H1 (cell line): ENCODE measurements around the gene SLC7A14. TPM values are rescaled to one million over a fixed set of nuclear protein-coding genes. Genes with fewer than 3 reads are reported as not detected.

Experiments
- CTCF ChIA-PET: fragments of 300-600 bp; sonication (Branson Sonifier 250); formaldehyde crosslinking; loops from one replicate; lab custom pipeline; 2021; ENCODE audit not compliant: partially characterized antibody; lab: Charles Lee
- POLR2A ChIA-PET: fragments of 300-600 bp; sonication (Branson Sonifier 250); formaldehyde crosslinking; loops from one replicate; lab custom pipeline; 2021; ENCODE audit warnings: inconsistent platforms; ENCODE audit not compliant: partially characterized antibody; lab: Charles Lee
- DNase-seq, 2 experiments: peaks; one replicate each; pipeline versions ENCODE4 v3.0.0 to v3.0.0-alpha.2; 2010 to 2022; ENCODE audit warnings: low spot score in 2 of 2, low read depth in 1 of 2, mixed read lengths in 1 of 2
- FAIRE-seq: peaks from 2 replicates; lab custom pipeline; 2011; peaks lifted over from hg19 to GRCh38; lab: Jason Lieb, UNC
- H2AFZ ChIP-seq: 2 replicates; pipeline ENCODE4 v1.8.1; 2012; ENCODE audit warnings: low read length, inconsistent platforms
- H2AK5ac ChIP-seq: 2 replicates; pipeline ENCODE4 v1.6.1; 2013; ENCODE audit warnings: low read depth, low read length
- H2BK120ac ChIP-seq: replicated peaks from 2 replicates; pipeline ENCODE3; 2013; ENCODE audit warnings: low read depth, low read length, inconsistent platforms
- H2BK12ac ChIP-seq: 2 replicates; pipeline ENCODE4 v1.6.1; 2013; ENCODE audit warnings: low read depth, low read length
- H2BK15ac ChIP-seq: 2 replicates; pipeline ENCODE4 v1.6.1; 2013; ENCODE audit warnings: low read length
- H2BK20ac ChIP-seq: 2 replicates; pipeline ENCODE4 v1.6.1; 2013; ENCODE audit warnings: low read length
- H2BK5ac ChIP-seq: 2 replicates; pipeline ENCODE4 v1.6.1; 2013; ENCODE audit warnings: low read depth, low read length
- H3K14ac ChIP-seq: 2 replicates; pipeline ENCODE4 v1.6.1; 2013; ENCODE audit warnings: inconsistent platforms; ENCODE audit not compliant: insufficient read length
- H3K18ac ChIP-seq: 2 replicates; pipeline ENCODE4 v1.6.1; 2013; ENCODE audit warnings: low read length; ENCODE audit errors: extremely low read depth
- H3K23ac ChIP-seq: 2 replicates; pipeline ENCODE4 v1.6.1; 2013; ENCODE audit warnings: inconsistent platforms; ENCODE audit not compliant: insufficient read length
- H3K23me2 ChIP-seq: 2 replicates; pipeline ENCODE4 v1.6.1; 2013; ENCODE audit warnings: low read depth, low read length
- H3K27ac ChIP-seq: 2 replicates; pipeline ENCODE4 v1.6.1; 2011; ENCODE audit warnings: low read depth, low read length, inconsistent platforms
- H3K27me3 ChIP-seq, 4 experiments: replicated peaks in 1 of 4; 1 replicate in 1 of 4; 2 replicates in 3 of 4; pipeline versions ENCODE4 v1.6.1 to v1.8.1; 2011 to 2013; ENCODE audit warnings: low read length in 3 of 4, mild to moderate bottlenecking in 3 of 4, inconsistent platforms in 2 of 4, mixed read lengths in 2 of 4, moderate library complexity in 1 of 4; ENCODE audit not compliant: control insufficient read depth in 3 of 4, insufficient read depth in 3 of 4; ENCODE audit errors: extremely low read depth in 1 of 4
- H3K36me3 ChIP-seq, 4 experiments: 2 replicates each; pipeline versions ENCODE4 v1.6.1 to v1.8.1; 2011 to 2013; ENCODE audit warnings: mild to moderate bottlenecking in 4 of 4, low read length in 3 of 4, moderate library complexity in 2 of 4, control low read depth in 1 of 4, inconsistent platforms in 1 of 4; ENCODE audit not compliant: insufficient read depth in 4 of 4, control insufficient read depth in 2 of 4
- H3K4ac ChIP-seq: replicated peaks from 2 replicates; pipeline ENCODE3; 2013; ENCODE audit warnings: low read length, low read depth, mixed read lengths, inconsistent platforms; ENCODE audit not compliant: insufficient read length
- H3K4me1 ChIP-seq, 4 experiments: replicated peaks in 1 of 4; 1 replicate in 1 of 4; 2 replicates in 3 of 4; pipeline versions ENCODE4 v1.6.1 to v1.8.1; 2011 to 2013; ENCODE audit warnings: low read length in 3 of 4, inconsistent platforms in 2 of 4, mixed read lengths in 1 of 4; ENCODE audit not compliant: insufficient read depth in 4 of 4, control insufficient read depth in 3 of 4
- H3K4me2 ChIP-seq, 2 experiments: 2 replicates each; pipeline versions ENCODE4 v1.6.1 to v1.8.1; 2011 to 2013; ENCODE audit warnings: low read depth in 2 of 2, low read length in 2 of 2, control low read depth in 1 of 2, inconsistent platforms in 1 of 2, mild to moderate bottlenecking in 1 of 2; ENCODE audit not compliant: insufficient read depth in 1 of 2
- H3K4me3 ChIP-seq, 4 experiments: fragments of 200-600, 300-600 bp in 1 of 4; sonication (generic), shearing (Covaris generic), sonication (Bioruptor Twin) in 1 of 4; 2 replicates each; pipeline versions ENCODE4 v1.5.1 to v1.8.1; 2011 to 2016; ENCODE audit warnings: low read length in 4 of 4, low read depth in 3 of 4, control low read depth in 2 of 4, inconsistent platforms in 2 of 4, mild to moderate bottlenecking in 2 of 4, mixed read lengths in 1 of 4, moderate library complexity in 1 of 4; ENCODE audit not compliant: insufficient read depth in 2 of 4; ENCODE audit errors: extremely low read depth in 1 of 4
- H3K56ac ChIP-seq: replicated peaks from 2 replicates; pipeline ENCODE3; 2013; ENCODE audit warnings: low read depth, mild to moderate bottlenecking, mixed read lengths, low read length, inconsistent platforms; ENCODE audit not compliant: insufficient read length
- H3K79me1 ChIP-seq: 2 replicates; pipeline ENCODE4 v1.6.1; 2013; ENCODE audit warnings: low read depth, low read length, control low read depth
- H3K79me2 ChIP-seq, 2 experiments: 2 replicates each; pipeline versions ENCODE4 v1.6.1 to v1.8.1; 2012 to 2013; ENCODE audit warnings: low read length in 2 of 2, mild to moderate bottlenecking in 2 of 2, inconsistent platforms in 1 of 2; ENCODE audit not compliant: insufficient read depth in 2 of 2, control insufficient read depth in 1 of 2
- H3K9ac ChIP-seq, 4 experiments: replicated peaks in 1 of 4; 1 replicate in 1 of 4; 2 replicates in 3 of 4; pipeline versions ENCODE4 v1.6.1 to v1.8.1; 2011 to 2013; ENCODE audit warnings: low read depth in 3 of 4, low read length in 3 of 4, control low read depth in 2 of 4, mild to moderate bottlenecking in 2 of 4, moderate library complexity in 2 of 4, inconsistent platforms in 1 of 4; ENCODE audit errors: extremely low read depth in 1 of 4
- H3K9me3 ChIP-seq, 2 experiments: 2 replicates each; pipeline versions ENCODE4 v1.6.1 to v1.8.1; 2012 to 2013; ENCODE audit warnings: mild to moderate bottlenecking in 2 of 2, moderate library complexity in 2 of 2, control low read depth in 1 of 2, inconsistent platforms in 1 of 2, low read depth in 1 of 2, low read length in 1 of 2, mixed read lengths in 1 of 2; ENCODE audit not compliant: insufficient read depth in 2 of 2
- H4K20me1 ChIP-seq, 2 experiments: replicated peaks in 1 of 2; 2 replicates each; pipeline versions ENCODE3 to v1.8.1; 2011 to 2013; ENCODE audit warnings: inconsistent platforms in 2 of 2, low read length in 2 of 2, mild to moderate bottlenecking in 1 of 2; ENCODE audit not compliant: insufficient read depth in 2 of 2, control insufficient read depth in 1 of 2
- H4K5ac ChIP-seq: 2 replicates; pipeline ENCODE4 v1.6.1; 2013; ENCODE audit warnings: low read length, low read depth, mixed read lengths, inconsistent platforms; ENCODE audit not compliant: insufficient read length
- H4K8ac ChIP-seq: 2 replicates; pipeline ENCODE4 v1.8.0; 2013; ENCODE audit warnings: mild to moderate bottlenecking, moderate library complexity, low read length, inconsistent platforms; ENCODE audit not compliant: insufficient read depth; ENCODE audit errors: extremely low read depth
- H4K91ac ChIP-seq: replicated peaks from 2 replicates; pipeline ENCODE3; 2013; ENCODE audit warnings: low read length, mixed read lengths, inconsistent platforms; ENCODE audit not compliant: insufficient read length
- CEBPB ChIP-seq: IDR thresholded peaks from 2 replicates; pipeline ENCODE4 v1.6.1; 2012; ENCODE audit warnings: low read depth, low read length
- FOSL1 ChIP-seq: IDR thresholded peaks from 2 replicates; pipeline ENCODE4 v1.6.1; 2011; ENCODE audit warnings: mild to moderate bottlenecking, low read depth, low read length, moderate library complexity; ENCODE audit not compliant: insufficient read depth
- GABPA ChIP-seq: IDR thresholded peaks from 2 replicates; pipeline ENCODE4 v1.6.1; 2011; ENCODE audit warnings: mild to moderate bottlenecking, low read length, moderate library complexity, borderline replicate concordance; ENCODE audit not compliant: insufficient read depth
- GTF2F1 ChIP-seq: IDR thresholded peaks from 2 replicates; pipeline ENCODE4 v1.6.1; 2012; ENCODE audit warnings: low read depth, low read length, improper control_type of control experiment, borderline replicate concordance
- HDAC2 ChIP-seq, 2 experiments: fragments of 300-600 bp in 1 of 2; sonication (generic) in 1 of 2; IDR thresholded peaks; 2 replicates each; pipeline ENCODE4 v1.6.1; 2011 to 2012; ENCODE audit warnings: low read depth in 2 of 2, low read length in 2 of 2, mild to moderate bottlenecking in 2 of 2, moderate library complexity in 2 of 2, borderline replicate concordance in 1 of 2, inconsistent platforms in 1 of 2
- KDM5A ChIP-seq: fragments of 200-600 bp; IDR thresholded peaks from 2 replicates; pipeline ENCODE4 v1.7.1; 2012; ENCODE audit warnings: mild to moderate bottlenecking, low read length, inconsistent platforms, mixed read lengths
- MAFK ChIP-seq: IDR thresholded peaks from 2 replicates; pipeline ENCODE4 v1.6.1; 2012; ENCODE audit warnings: low read depth, mild to moderate bottlenecking, improper control_type of control experiment, low read length
- RXRA ChIP-seq: IDR thresholded peaks from 2 replicates; pipeline ENCODE4 v1.6.1; 2011; ENCODE audit warnings: low read depth, mild to moderate bottlenecking, low read length, moderate library complexity; ENCODE audit not compliant: insufficient read depth
- SAP30 ChIP-seq: fragments of 300-600 bp; sonication (generic); IDR thresholded peaks from 2 replicates; pipeline ENCODE4 v1.7.1; 2012; ENCODE audit warnings: low read length, moderate library complexity, mild to moderate bottlenecking, inconsistent platforms; ENCODE audit not compliant: insufficient read depth, insufficient replicate concordance
- SIN3A ChIP-seq, 2 experiments: IDR thresholded peaks in 1 of 2; conservative IDR thresholded peaks in 1 of 2; 2 replicates each; pipeline ENCODE4 v1.6.1; 2011 to 2012; ENCODE audit warnings: low read length in 2 of 2, improper control_type of control experiment in 1 of 2, low read depth in 1 of 2, mild to moderate bottlenecking in 1 of 2
- SP4 ChIP-seq: IDR thresholded peaks from 2 replicates; pipeline ENCODE4 v1.6.1; 2012; ENCODE audit warnings: low read length, inconsistent platforms
- YY1 ChIP-seq: IDR thresholded peaks from 2 replicates; pipeline ENCODE4 v1.6.1; 2011; ENCODE audit warnings: low read depth, mild to moderate bottlenecking, low read length
- WGBS, 2 experiments: shearing (Covaris generic) in 1 of 2; methylation state at CpG; one replicate each; pipeline versions ENCODE4 v1.1.6 to v1.1.7; 2013 to 2015; ENCODE audit warnings: low lambda C conversion rate in 2 of 2, mixed read lengths in 2 of 2, inconsistent platforms in 1 of 2, low coverage in 1 of 2, missing lambda C conversion rate in 1 of 2; ENCODE audit not compliant: insufficient replicate concordance in 2 of 2, insufficient coverage in 1 of 2, insufficient read length in 1 of 2; ENCODE audit errors: extremely low coverage in 1 of 2, missing lambda C conversion rate in 1 of 2; 5-methylcytosine and 5-hydroxymethylcytosine counted together
- polyA plus RNA-seq, 7 experiments: library from polyadenylated mRNA; depleted of rRNA in 3 of 7; stranded (reverse) in 5 of 7; unstranded in 2 of 7; fragments of >200 nt in 5 of 7; fragments of 200-250 nt in 2 of 7; gene quantifications; 1 replicate in 5 of 7; 2 replicates in 1 of 7; 4 replicates in 1 of 7; pipeline versions ENCODE4 v1.2.1 to v1.2.3, GENCODE V29; 2011 to 2013; ENCODE audit warnings: missing spikeins in 2 of 7, mixed read lengths in 2 of 7
- total RNA-seq: library from RNA; stranded (reverse); fragmentation: NEBNext Ultra II Directional; extraction: Animal tissue kit (Norgen Biotek cat#: 25700); gene quantifications from 2 replicates; pipeline ENCODE4 v1.2.1, GENCODE V29; 2021
- TF ChIP-seq, protein P1 (sequence below): IDR thresholded peaks from 2 replicates; pipeline ENCODE4 v1.6.1; 2011; ENCODE audit warnings: low read length, improper control_type of control experiment

SLC7A14 gene
- total and polyA plus RNA-seq, 2 of the 8 experiments (the other 6 are each of a cell fraction or from before 2014, with no cell fraction given) = 0.21 to 0.95 TPM

DNA sequence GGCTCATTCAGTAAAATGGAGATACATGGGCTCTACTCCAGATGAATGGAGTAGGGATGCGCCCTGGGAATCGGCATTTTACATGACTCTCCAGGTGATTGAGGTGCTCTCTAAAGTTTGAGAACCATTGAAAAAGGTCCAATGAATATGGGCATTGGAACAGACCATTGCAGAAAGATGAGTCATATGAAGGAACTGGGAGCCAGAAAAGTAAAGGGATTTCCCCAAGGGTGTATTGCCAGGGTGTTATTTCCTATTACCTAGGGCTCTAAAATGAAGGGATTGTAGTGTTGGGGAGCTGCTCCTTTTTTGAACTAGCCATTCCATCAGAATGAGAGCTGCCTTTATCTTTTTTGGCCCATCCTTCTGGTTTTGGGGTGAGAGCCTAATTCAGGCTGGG is 145.5 kb downstream of the SLC7A14 start:
- Histone ChIP-seq H3K23me2 (no peaks in the 10 kb centered on the region), H3K18ac (no peak overlapping the region), H4K8ac (no peak overlapping the region), H3K4me3 (no peak overlapping the region), H2BK20ac (no peak overlapping the region), H4K91ac (no peak overlapping the region), H2BK120ac (no peak overlapping the region), H3K4me2 (no peak overlapping the region), H3K14ac (no peak overlapping the region), H3K9me3 (no peaks in the 10 kb centered on the region), H3K9ac (no peak overlapping the region), H3K79me2 (no peaks in the 10 kb centered on the region), H4K5ac (no peak overlapping the region), H4K20me1 (no peaks in the 10 kb centered on the region), H2AK5ac (no peak overlapping the region), H2BK15ac (no peak overlapping the region), H2BK5ac (no peak overlapping the region), H3K36me3 (no peaks in the 10 kb centered on the region), H3K56ac (no peak overlapping the region), H3K27ac (no peak overlapping the region), H2AFZ (no peak overlapping the region), H2BK12ac (no peak overlapping the region), H3K4me1 (no peaks in the 10 kb centered on the region; a peak in 1 of 7 replicates), H3K4ac (no peak overlapping the region), H3K27me3 (no peaks in the 10 kb centered on the region), H3K79me1 (no peaks in the 10 kb centered on the region), H3K23ac (no peak overlapping the region)
- DNase-seq (no peak), FAIRE-seq (no peak)
- POLR2A ChIA-PET = no interaction called here
- no peak for TF ChIP-seq FOSL1
- no peak for TF ChIP-seq RXRA
- TF ChIP-seq SIN3A (conservative IDR thresholded peaks at IDR 0.05 in 1 of 2, IDR thresholded peaks at IDR 0.05 in 1 of 2; ENCODE audit: low read depth in 1 of 2, low read length in 2 of 2) = no peak
- TF ChIP-seq CEBPB = no peak
- no peak for TF ChIP-seq HDAC2 (IDR thresholded peaks at IDR 0.05; ENCODE audit: borderline replicate concordance in 1 of 2, low read depth in 2 of 2, low read length in 2 of 2)
- no peak for TF ChIP-seq GTF2F1
- TF ChIP-seq MAFK = no peak
- no peak for TF ChIP-seq KDM5A
- TF ChIP-seq, protein P1, sequence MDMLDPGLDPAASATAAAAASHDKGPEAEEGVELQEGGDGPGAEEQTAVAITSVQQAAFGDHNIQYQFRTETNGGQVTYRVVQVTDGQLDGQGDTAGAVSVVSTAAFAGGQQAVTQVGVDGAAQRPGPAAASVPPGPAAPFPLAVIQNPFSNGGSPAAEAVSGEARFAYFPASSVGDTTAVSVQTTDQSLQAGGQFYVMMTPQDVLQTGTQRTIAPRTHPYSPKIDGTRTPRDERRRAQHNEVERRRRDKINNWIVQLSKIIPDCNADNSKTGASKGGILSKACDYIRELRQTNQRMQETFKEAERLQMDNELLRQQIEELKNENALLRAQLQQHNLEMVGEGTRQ = no peak
- no peak for TF ChIP-seq YY1
- no peak for TF ChIP-seq SAP30
- TF ChIP-seq SP4 = no peak
- no peak for TF ChIP-seq GABPA
- CTCF ChIA-PET = interaction anchor here (0.7 to 3.1 kb wide), 6 partner anchors 10 to 372 kb away, joined by 3 to 17 read pairs (median 3); no protein-coding TSS in a partner anchor
- WGBS, 2 experiments = 94% methylated on average over 2 of the region's 2 CpGs; no CpG with 5 or more reads in 1 of the 2 experiments
